ENCODE results near the gene IFNL1.

- no peak for TF ChIP-seq CTCF (IDR thresholded peaks at IDR 0.05)
- TF ChIP-seq POLR2A (IDR thresholded peaks at IDR 0.05) = no peak
Measured at GRCh38 chr19:39297931-39298634, 1.9 kb downstream of the IFNL1 start.

All from heart left ventricle (tissue), 13 donors.